GM23338 (cell line): ENCODE data around the gene TECPR2. TPM values are rescaled to one million over a fixed set of nuclear protein-coding genes. Genes with fewer than 3 reads are reported as not detected.

Experiments used
- ATAC-seq: fragments of 200-7000 bp; cut with Tn5 transposase; 3 replicates; pipeline ENCODE4 v1.9.1; 2020
- DNase-seq: peaks from one replicate; pipeline ENCODE4 v3.0.0-alpha.2; 2015; ENCODE audit warnings: low spot score
- H2AFZ ChIP-seq: fragments of 200-600 bp; sonication (generic); 2 replicates; pipeline ENCODE4 v1.8.0; 2016; ENCODE audit warnings: antibody characterized with exemption, mild to moderate bottlenecking, moderate library complexity
- H3F3A ChIP-seq: fragments of 200-600 bp; sonication (generic); replicated peaks from 2 replicates; pipeline ENCODE4 v1.8.0; 2017; ENCODE audit warnings: antibody characterized with exemption, mixed run types, low read depth
- H3K27ac ChIP-seq: fragments of 200-600 bp; sonication (generic); 2 replicates; pipeline ENCODE4 v1.6.1; 2016; ENCODE audit warnings: low read depth
- H3K27me3 ChIP-seq: fragments of 200-600 bp; sonication (generic); 2 replicates; pipeline ENCODE4 v1.8.0; 2016; ENCODE audit warnings: mild to moderate bottlenecking, mixed run types, moderate library complexity; ENCODE audit not compliant: insufficient read depth
- H3K36me3 ChIP-seq: fragments of 200-600 bp; sonication (generic); 2 replicates; pipeline ENCODE4 v1.8.0; 2016; ENCODE audit warnings: mild to moderate bottlenecking; ENCODE audit not compliant: insufficient read depth
- H3K4me1 ChIP-seq: fragments of 200-600 bp; sonication (generic); 2 replicates; pipeline ENCODE4 v1.8.0; 2016; ENCODE audit warnings: mild to moderate bottlenecking, moderate library complexity; ENCODE audit not compliant: insufficient read depth
- H3K4me2 ChIP-seq: fragments of 200-600 bp; sonication (generic); 2 replicates; pipeline ENCODE4 v1.7.1; 2017; ENCODE audit warnings: mixed run types
- H3K4me3 ChIP-seq: fragments of 200-600 bp; sonication (generic); 2 replicates; pipeline ENCODE4 v1.6.1; 2016; ENCODE audit warnings: mixed run types
- H3K79me2 ChIP-seq: fragments of 200-600 bp; sonication (generic); replicated peaks from 2 replicates; pipeline ENCODE4 v1.8.0; 2017; ENCODE audit warnings: mild to moderate bottlenecking; ENCODE audit not compliant: insufficient read depth
- H3K9me2 ChIP-seq: fragments of 200-600 bp; sonication (generic); 2 replicates; pipeline ENCODE4 v1.8.0; 2017; ENCODE audit not compliant: insufficient read depth
- H4K20me1 ChIP-seq: fragments of 200-600 bp; sonication (generic); replicated peaks from 2 replicates; pipeline ENCODE4 v1.8.0; 2017; ENCODE audit warnings: mild to moderate bottlenecking; ENCODE audit not compliant: insufficient read depth
- H3K27ac Mint-ChIP-seq: 2 replicates; pipeline ENCODE4 v1.8.0; 2020; ENCODE audit warnings: inconsistent platforms, mild to moderate bottlenecking, moderate library complexity, mixed read lengths
- H3K27me3 Mint-ChIP-seq: 3 replicates; pipeline ENCODE4 v1.8.0; 2022; ENCODE audit warnings: low read depth, mild to moderate bottlenecking, moderate library complexity, mixed read lengths, inconsistent platforms; ENCODE audit not compliant: insufficient read depth, poor library complexity
- H3K36me3 Mint-ChIP-seq: 3 replicates; pipeline ENCODE4 v1.8.0; 2021; ENCODE audit warnings: low read depth, mild to moderate bottlenecking, inconsistent platforms, moderate library complexity, mixed read lengths
- H3K4me1 Mint-ChIP-seq: 3 replicates; pipeline ENCODE4 v1.8.0; 2020; ENCODE audit warnings: mild to moderate bottlenecking, inconsistent platforms, mixed read lengths
- H3K4me3 Mint-ChIP-seq: 3 replicates; pipeline ENCODE4 v1.8.0; 2021; ENCODE audit warnings: moderate library complexity, mild to moderate bottlenecking, inconsistent platforms, mixed read lengths
- H3K9me3 Mint-ChIP-seq: 3 replicates; pipeline ENCODE4 v1.8.0; 2020; ENCODE audit warnings: moderate library complexity, mild to moderate bottlenecking, inconsistent platforms, mixed read lengths
- CREB1 ChIP-seq: fragments of 250-450 bp; sonication (Bioruptor Pico); IDR thresholded peaks from 2 replicates; pipeline ENCODE4 v1.5.0; 2020; ENCODE audit warnings: low read depth, mild to moderate bottlenecking, moderate library complexity
- EZH2phosphoT487 ChIP-seq: fragments of 200-600 bp; sonication (generic); IDR thresholded peaks from one replicate; pipeline ENCODE4 v1.8.1; 2018; ENCODE audit warnings: antibody characterized with exemption; ENCODE audit not compliant: unreplicated experiment
- JUNB ChIP-seq: IDR thresholded peaks from one replicate; pipeline ENCODE4 v1.6.1; 2016; ENCODE audit warnings: antibody characterized with exemption; ENCODE audit not compliant: unreplicated experiment
- NANOG ChIP-seq: IDR thresholded peaks from 2 replicates; pipeline ENCODE4 v1.6.1; 2016; ENCODE audit warnings: antibody characterized with exemption, borderline replicate concordance
- POLR2AphosphoS5 ChIP-seq: IDR thresholded peaks from 2 replicates; pipeline ENCODE4 v1.6.1; 2016; ENCODE audit warnings: antibody characterized with exemption, low read depth
- STAT1 ChIP-seq: IDR thresholded peaks from one replicate; pipeline ENCODE4 v1.6.1; 2016; ENCODE audit warnings: antibody characterized with exemption; ENCODE audit not compliant: unreplicated experiment
- ZNF331 ChIP-seq: fragments of 250-450 bp; sonication (Bioruptor Pico); IDR thresholded peaks from 2 replicates; pipeline ENCODE4 v1.5.0; 2020; ENCODE audit warnings: low read depth, mild to moderate bottlenecking, moderate library complexity
- polyA plus RNA-seq: library from polyadenylated mRNA; unstranded; fragments of >200 nt; fragmentation: Nextera tagmentation; extraction: Ambion mirVana; gene quantifications from 2 replicates; pipeline ENCODE4 v1.2.1, GENCODE V29; 2016
- total RNA-seq: library from RNA; depleted of rRNA; stranded (reverse); fragments of >200 nt; shearing (Covaris generic); gene quantifications from 2 replicates; pipeline ENCODE4 v1.2.3, GENCODE V29; 2014
- TF ChIP-seq, protein P1 (sequence below): fragments of 250-450 bp; sonication (Bioruptor Pico); IDR thresholded peaks from 2 replicates; pipeline ENCODE4 v1.5.0; 2020; ENCODE audit warnings: mild to moderate bottlenecking, moderate library complexity
- TF ChIP-seq, protein P2 (sequence below), 2 experiments: fragments of 200-600 bp in 1 of 2; sonication (generic) in 1 of 2; conservative IDR thresholded peaks; 2 replicates each; pipeline versions ENCODE4 v1.5.1 to v1.6.1; 2016 to 2017; ENCODE audit warnings: antibody characterized with exemption in 2 of 2, low read depth in 2 of 2, mild to moderate bottlenecking in 2 of 2, moderate library complexity in 1 of 2
- TF ChIP-seq, protein P3 (sequence below): IDR thresholded peaks from one replicate; pipeline ENCODE4 v1.6.1; 2018; ENCODE audit warnings: antibody characterized with exemption; ENCODE audit not compliant: unreplicated experiment

TECPR2 gene
- total and polyA plus RNA-seq, 2 experiments from 2014 or later, result 4.8 to 20.5 TPM

DNA sequence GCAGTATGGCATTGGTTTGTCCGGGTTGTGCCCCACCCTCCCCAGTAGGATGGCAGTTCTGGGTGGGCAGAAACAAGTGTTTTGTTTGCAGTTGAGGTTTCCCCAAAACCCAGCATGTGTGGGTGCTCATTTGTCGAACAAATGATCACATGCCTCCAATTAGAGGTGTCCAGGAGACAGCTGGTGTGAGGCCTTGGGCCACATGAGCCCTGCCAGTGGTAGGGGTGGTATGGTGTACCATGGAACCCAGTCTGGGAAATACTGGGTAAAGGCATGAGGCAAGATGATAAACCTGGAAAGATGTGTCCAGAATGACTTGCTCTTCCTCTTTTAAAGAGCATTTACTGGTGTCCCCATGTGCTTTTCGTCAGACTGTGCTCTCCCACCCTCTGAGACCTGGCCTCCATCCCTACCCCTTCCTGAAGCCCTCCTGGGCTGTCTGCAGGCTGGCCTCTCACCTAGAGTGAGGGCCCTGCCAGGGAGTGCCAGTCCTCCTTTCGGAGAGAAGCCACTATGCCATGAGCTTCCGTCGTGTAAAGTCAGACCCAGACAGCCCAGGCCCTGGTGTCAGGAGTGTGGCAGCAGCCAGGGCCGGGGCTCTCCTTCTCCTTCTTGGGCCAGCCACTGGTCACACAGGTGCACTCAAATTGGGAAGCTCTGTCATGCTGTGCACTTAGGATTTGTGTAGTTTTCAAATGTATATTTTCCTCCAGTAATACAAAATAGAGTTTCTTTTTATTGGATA is 129.2 kb downstream of the TECPR2 start:
- H3K27ac Mint-ChIP-seq, result no peak overlapping the region
- no peak for DNase-seq

DNA sequence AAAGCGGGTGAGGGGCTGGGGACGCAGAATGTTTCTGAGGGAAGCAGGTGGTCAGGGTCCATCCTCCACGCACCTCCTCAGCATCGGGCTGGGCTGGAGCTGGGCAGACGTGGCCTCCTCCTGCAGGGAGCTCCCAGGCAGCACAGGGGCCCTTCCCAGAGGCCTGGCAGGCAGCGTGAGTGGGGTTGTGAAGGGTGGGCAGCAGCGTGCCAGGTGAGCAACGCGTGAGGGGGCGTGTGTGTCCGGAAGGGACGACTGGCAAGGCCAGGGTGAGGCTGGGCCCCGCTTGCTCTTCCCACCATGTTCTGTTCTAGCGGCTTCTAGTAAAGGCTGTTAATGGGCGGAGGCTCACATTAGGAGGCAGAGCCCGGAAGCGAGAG is 129.8 kb downstream of the TECPR2 start:
- no peaks in the 10 kb centered on the region; the same call in 2 of the 3 replicates for H3K9me3 Mint-ChIP-seq
- Histone ChIP-seq H3K4me3 (no peak overlapping the region), H3F3A (0 out of 2 replicates have a peak, but pooled peaks cover 4% of the 10 kb centered on the region), H2AFZ (no peak overlapping the region), H3K4me2 (no peak overlapping the region), H3K79me2 (no peaks in the 10 kb centered on the region), H4K20me1 (no peaks in the 10 kb centered on the region), H3K9me2 (no peaks in the 10 kb centered on the region), H3K4me1 (no peaks in the 10 kb centered on the region), H3K27me3 (no peaks in the 10 kb centered on the region), H3K36me3 (no peaks in the 10 kb centered on the region), H3K27ac (no peak overlapping the region)
- no peak overlapping the region for H3K27ac Mint-ChIP-seq
- no peaks in the 10 kb centered on the region; the same call in 2 of the 3 replicates for H3K4me1 Mint-ChIP-seq
- ATAC-seq (no peak), DNase-seq (no peak)
- H3K36me3 Mint-ChIP-seq, result no peaks in the 10 kb centered on the region
- no peak overlapping the region for H3K4me3 Mint-ChIP-seq
- H3K27me3 Mint-ChIP-seq, result peaks cover 16% of the 10 kb centered on the region
- TF ChIP-seq, protein P1, sequence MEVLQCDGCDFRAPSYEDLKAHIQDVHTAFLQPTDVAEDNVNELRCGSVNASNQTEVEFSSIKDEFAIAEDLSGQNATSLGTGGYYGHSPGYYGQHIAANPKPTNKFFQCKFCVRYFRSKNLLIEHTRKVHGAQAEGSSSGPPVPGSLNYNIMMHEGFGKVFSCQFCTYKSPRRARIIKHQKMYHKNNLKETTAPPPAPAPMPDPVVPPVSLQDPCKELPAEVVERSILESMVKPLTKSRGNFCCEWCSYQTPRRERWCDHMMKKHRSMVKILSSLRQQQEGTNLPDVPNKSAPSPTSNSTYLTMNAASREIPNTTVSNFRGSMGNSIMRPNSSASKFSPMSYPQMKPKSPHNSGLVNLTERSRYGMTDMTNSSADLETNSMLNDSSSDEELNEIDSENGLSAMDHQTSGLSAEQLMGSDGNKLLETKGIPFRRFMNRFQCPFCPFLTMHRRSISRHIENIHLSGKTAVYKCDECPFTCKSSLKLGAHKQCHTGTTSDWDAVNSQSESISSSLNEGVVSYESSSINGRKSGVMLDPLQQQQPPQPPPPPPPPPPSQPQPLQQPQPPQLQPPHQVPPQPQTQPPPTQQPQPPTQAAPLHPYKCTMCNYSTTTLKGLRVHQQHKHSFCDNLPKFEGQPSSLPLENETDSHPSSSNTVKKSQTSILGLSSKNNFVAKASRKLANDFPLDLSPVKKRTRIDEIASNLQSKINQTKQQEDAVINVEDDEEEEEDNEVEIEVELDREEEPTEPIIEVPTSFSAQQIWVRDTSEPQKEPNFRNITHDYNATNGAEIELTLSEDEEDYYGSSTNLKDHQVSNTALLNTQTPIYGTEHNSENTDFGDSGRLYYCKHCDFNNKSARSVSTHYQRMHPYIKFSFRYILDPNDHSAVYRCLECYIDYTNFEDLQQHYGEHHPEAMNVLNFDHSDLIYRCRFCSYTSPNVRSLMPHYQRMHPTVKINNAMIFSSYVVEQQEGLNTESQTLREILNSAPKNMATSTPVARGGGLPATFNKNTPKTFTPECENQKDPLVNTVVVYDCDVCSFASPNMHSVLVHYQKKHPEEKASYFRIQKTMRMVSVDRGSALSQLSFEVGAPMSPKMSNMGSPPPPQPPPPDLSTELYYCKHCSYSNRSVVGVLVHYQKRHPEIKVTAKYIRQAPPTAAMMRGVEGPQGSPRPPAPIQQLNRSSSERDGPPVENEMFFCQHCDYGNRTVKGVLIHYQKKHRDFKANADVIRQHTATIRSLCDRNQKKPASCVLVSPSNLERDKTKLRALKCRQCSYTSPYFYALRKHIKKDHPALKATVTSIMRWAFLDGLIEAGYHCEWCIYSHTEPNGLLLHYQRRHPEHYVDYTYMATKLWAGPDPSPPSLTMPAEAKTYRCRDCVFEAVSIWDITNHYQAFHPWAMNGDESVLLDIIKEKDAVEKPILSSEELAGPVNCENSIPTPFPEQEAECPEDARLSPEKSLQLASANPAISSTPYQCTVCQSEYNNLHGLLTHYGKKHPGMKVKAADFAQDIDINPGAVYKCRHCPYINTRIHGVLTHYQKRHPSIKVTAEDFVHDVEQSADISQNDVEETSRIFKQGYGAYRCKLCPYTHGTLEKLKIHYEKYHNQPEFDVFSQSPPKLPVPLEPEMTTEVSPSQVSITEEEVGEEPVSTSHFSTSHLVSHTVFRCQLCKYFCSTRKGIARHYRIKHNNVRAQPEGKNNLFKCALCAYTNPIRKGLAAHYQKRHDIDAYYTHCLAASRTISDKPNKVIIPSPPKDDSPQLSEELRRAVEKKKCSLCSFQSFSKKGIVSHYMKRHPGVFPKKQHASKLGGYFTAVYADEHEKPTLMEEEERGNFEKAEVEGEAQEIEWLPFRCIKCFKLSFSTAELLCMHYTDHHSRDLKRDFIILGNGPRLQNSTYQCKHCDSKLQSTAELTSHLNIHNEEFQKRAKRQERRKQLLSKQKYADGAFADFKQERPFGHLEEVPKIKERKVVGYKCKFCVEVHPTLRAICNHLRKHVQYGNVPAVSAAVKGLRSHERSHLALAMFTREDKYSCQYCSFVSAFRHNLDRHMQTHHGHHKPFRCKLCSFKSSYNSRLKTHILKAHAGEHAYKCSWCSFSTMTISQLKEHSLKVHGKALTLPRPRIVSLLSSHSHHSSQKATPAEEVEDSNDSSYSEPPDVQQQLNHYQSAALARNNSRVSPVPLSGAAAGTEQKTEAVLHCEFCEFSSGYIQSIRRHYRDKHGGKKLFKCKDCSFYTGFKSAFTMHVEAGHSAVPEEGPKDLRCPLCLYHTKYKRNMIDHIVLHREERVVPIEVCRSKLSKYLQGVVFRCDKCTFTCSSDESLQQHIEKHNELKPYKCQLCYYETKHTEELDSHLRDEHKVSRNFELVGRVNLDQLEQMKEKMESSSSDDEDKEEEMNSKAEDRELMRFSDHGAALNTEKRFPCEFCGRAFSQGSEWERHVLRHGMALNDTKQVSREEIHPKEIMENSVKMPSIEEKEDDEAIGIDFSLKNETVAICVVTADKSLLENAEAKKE (CRISPR knock-in tag), result no peak
- TF ChIP-seq NANOG (no peak), JUNB (no peak)
- TF ChIP-seq, protein P2, sequence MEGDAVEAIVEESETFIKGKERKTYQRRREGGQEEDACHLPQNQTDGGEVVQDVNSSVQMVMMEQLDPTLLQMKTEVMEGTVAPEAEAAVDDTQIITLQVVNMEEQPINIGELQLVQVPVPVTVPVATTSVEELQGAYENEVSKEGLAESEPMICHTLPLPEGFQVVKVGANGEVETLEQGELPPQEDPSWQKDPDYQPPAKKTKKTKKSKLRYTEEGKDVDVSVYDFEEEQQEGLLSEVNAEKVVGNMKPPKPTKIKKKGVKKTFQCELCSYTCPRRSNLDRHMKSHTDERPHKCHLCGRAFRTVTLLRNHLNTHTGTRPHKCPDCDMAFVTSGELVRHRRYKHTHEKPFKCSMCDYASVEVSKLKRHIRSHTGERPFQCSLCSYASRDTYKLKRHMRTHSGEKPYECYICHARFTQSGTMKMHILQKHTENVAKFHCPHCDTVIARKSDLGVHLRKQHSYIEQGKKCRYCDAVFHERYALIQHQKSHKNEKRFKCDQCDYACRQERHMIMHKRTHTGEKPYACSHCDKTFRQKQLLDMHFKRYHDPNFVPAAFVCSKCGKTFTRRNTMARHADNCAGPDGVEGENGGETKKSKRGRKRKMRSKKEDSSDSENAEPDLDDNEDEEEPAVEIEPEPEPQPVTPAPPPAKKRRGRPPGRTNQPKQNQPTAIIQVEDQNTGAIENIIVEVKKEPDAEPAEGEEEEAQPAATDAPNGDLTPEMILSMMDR (conservative IDR thresholded peaks at IDR 0.05; ENCODE audit: low read depth in 2 of 2), result no peak

More for the DNA sequence above, 129.2 kb downstream of the TECPR2 start:
- ATAC-seq, result no peak
- Histone ChIP-seq H3K79me2 (no peaks in the 10 kb centered on the region), H3K4me1 (no peaks in the 10 kb centered on the region), H3K36me3 (no peaks in the 10 kb centered on the region), H2AFZ (no peak overlapping the region), H3K4me3 (no peak overlapping the region), H3K4me2 (no peak overlapping the region), H3F3A (0 out of 2 replicates have a peak, but pooled peaks cover 4% of the 10 kb centered on the region), H4K20me1 (no peaks in the 10 kb centered on the region), H3K9me2 (no peaks in the 10 kb centered on the region), H3K27ac (no peak overlapping the region), H3K27me3 (no peaks in the 10 kb centered on the region)
- H3K4me3 Mint-ChIP-seq, result no peak overlapping the region
- no peaks in the 10 kb centered on the region for H3K9me3 Mint-ChIP-seq
- H3K27me3 Mint-ChIP-seq, result peaks cover 16% of the 10 kb centered on the region
- no peaks in the 10 kb centered on the region for H3K36me3 Mint-ChIP-seq
- no peaks in the 10 kb centered on the region; the same call in 2 of the 3 replicates for H3K4me1 Mint-ChIP-seq
- TF ChIP-seq, protein P3, sequence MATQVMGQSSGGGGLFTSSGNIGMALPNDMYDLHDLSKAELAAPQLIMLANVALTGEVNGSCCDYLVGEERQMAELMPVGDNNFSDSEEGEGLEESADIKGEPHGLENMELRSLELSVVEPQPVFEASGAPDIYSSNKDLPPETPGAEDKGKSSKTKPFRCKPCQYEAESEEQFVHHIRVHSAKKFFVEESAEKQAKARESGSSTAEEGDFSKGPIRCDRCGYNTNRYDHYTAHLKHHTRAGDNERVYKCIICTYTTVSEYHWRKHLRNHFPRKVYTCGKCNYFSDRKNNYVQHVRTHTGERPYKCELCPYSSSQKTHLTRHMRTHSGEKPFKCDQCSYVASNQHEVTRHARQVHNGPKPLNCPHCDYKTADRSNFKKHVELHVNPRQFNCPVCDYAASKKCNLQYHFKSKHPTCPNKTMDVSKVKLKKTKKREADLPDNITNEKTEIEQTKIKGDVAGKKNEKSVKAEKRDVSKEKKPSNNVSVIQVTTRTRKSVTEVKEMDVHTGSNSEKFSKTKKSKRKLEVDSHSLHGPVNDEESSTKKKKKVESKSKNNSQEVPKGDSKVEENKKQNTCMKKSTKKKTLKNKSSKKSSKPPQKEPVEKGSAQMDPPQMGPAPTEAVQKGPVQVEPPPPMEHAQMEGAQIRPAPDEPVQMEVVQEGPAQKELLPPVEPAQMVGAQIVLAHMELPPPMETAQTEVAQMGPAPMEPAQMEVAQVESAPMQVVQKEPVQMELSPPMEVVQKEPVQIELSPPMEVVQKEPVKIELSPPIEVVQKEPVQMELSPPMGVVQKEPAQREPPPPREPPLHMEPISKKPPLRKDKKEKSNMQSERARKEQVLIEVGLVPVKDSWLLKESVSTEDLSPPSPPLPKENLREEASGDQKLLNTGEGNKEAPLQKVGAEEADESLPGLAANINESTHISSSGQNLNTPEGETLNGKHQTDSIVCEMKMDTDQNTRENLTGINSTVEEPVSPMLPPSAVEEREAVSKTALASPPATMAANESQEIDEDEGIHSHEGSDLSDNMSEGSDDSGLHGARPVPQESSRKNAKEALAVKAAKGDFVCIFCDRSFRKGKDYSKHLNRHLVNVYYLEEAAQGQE, result no peak
- no peak for TF ChIP-seq NANOG
- no peak for TF ChIP-seq POLR2AphosphoS5
- TF ChIP-seq EZH2phosphoT487, result no peak
- no peak for TF ChIP-seq STAT1
- TF ChIP-seq ZNF331 (CRISPR knock-in tag), result no peak
- TF ChIP-seq CREB1 (CRISPR knock-in tag), result no peak
